COLO668 (cell line): ENCODE results near the gene PSD2.
"Not testable (repeated sequence)": the region's sequence is repeated elsewhere in the genome, so short reads cannot be mapped to it uniquely, and the experiment has no call there.

Source experiments
- DNase-seq: peaks from one replicate; lab custom pipeline; 2025; ENCODE audit not compliant: unreplicated experiment; lab: John Stamatoyannopoulos, UW

PSD2 gene

GRCh38 chr5:139789116-139789844 is 6.3 kb upstream of the PSD2 start:
- no peak for DNase-seq

DNA sequence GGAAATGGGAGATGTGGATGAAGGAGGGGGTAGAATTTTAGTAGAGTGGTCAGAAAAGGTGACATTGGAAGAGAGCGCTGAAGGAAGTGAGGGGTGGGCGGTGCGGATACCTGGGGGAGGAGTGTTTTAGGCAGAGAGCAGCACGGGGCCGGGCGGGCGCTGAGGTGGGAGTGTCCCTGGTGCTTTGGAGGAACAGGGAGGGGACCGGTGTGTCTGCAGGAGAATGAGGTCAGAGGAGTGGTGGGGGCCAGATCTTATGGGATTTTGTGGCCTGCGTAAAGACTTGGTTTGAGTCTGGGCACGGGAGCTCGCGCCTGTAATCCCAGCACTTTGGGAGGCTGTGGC is 5.8 kb upstream of the PSD2 start:
- DNase-seq = no peak

DNA sequence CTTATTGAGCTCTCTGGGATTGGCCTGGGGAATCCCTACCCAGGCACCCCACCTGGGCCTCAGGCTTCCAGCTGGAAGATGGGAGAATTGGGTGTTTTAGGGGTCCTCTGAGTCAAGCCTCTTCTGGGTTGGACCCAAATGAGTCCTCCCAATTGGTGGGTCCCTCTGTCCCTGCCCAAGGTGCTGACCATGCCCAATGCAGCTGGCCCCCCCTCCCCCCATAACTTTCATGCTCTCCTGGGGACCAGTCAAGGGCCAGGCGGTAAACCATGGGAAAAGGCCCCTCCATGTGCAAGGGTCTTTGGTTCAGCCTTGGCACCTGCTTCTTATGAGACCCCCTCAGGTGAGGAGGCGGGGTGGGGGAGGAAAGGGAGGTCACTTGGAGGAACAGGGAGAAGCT is 3.4 kb upstream of the PSD2 start:
- no peak for DNase-seq

- not testable (repeated sequence) for DNase-seq
These were observed 3.0 kb upstream of the PSD2 start for GRCh38 chr5:139792655-139793054.

DNA sequence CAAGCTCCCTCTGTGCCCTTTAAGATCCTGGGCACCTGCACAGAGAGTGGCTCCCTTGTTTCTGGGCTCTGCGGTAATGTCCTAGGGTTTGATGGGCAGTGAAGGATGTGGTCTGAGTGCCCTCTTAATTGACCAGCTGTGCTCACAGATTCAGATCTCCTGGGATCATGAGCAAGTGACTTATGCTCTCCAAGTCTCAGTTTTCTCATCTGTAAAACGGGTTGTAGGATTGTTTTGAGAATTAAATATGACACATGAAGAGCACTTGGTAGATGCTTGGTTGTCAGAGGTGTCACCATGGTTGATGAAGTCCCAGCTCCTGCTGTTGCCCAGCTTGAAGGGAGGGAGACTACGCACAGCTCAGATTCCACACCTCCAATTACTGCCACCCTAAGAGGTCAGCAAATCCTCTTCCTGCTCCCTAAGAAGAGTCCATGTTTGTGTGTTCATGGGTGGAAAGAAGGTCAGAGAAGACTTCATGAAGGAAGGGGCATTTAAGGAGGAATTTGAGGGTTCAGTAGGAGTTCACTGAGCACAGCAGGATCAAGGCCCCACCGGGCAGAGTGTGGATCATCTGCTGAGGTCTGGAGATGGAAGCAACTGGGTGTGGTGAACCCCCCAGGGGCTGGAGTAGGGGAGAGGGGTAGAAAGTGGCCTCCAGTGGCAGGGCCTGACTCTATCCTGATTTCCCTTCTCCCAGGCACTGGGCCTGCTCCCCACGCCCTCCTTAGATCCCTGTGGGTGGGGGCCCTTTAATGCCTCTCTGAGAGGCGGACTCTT is 1.4 kb upstream of the PSD2 start:
- no peak for DNase-seq

- no peak for DNase-seq
These were observed 626 bp downstream of the PSD2 start for GRCh38 chr5:139796061-139796806.

DNA sequence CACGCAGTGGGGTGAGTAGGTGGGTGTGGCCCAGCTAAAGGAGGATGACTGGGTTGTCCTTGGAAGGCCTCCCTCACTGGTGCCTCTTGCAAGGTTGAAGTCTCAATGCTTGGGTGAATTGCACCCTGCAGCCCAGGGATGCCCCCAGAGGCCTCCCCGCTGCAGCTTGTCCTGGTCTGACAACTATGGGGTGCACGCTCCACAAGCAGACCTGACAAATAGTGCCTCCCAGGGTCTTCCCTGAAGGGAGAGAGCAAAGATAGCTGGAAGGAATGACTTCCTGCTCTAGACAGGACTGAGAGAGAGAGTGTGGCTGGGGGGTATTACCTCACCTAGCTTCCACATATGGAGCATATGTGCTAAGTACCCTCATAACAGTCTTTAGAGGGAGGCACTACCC is 1.7 kb downstream of the PSD2 start:
- no peak for DNase-seq

- DNase-seq = no peak
These were observed 2.4 kb downstream of the PSD2 start for GRCh38 chr5:139797856-139798510.

DNA sequence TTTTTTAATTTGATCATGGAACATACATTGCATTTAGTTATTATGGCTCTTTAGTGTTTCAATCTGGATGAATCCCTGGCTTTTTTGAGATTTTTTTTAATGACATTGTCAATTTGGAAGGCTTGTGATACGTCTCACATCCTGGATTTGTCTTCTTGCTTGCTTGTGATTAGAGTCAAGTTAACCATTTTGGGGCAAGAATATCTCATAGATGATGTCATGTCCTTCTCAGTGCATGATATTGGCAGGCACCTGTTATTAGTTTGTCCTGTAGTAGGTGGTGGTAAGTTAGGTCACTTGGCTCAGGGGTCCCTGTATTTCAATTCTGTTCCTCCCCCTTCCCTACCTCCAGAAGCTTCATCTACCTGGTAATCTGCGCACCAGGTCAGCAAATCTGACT is 3.3 kb downstream of the PSD2 start:
- no peak for DNase-seq

- DNase-seq = no peak
These were observed 3.8 kb downstream of the PSD2 start for GRCh38 chr5:139799359-139799758.

GRCh38 chr5:139803978-139804377 is 8.4 kb downstream of the PSD2 start:
- no peak for DNase-seq

- no peak for DNase-seq
These were observed 9.3 kb downstream of the PSD2 start for GRCh38 chr5:139804800-139805397.

- no peak for DNase-seq
These were observed 9.9 kb downstream of the PSD2 start for GRCh38 chr5:139805545-139805944.

DNA sequence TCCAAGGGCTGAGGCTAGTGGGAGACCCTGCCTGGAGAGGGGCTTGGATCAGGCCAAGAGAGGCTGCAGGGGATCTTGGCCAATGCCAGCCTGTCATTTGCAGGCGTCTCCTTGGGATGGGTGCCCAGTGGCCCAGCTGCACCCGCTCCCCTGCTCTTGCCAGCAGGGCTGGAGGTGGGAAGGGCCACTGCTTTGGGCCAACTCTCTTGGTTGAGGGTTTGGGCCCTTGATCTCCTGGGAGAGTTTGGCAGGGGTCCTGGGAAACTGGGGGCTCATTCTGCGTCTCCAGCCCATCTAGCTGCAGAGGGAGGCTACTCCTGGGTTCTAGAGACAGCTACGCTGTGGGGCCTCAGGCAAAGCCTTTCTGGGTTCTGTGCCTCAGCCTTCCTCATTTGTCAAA is 10.5 kb downstream of the PSD2 start:
- DNase-seq = no peak

GRCh38 chr5:139806726-139807646 is 11.4 kb downstream of the PSD2 start:
- no peak for DNase-seq

DNA sequence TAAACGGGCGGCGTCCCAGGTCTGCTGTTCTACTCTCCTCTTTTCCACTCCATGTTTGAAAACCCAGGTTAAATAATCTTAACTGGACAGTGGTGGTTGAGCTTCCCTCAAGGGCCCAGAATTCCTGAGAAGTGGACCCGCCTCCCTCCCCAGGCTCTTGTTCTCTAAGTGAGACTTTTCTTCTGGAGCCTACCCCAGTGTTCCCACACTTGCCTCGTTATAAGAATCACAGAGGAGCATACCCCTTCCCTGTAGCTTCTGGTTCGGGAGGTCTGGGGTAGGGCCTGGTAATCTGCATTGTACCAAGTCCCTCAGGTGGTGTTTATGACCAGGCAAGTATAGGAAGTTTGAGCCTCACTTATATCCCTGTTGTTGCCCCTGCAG is 12.0 kb downstream of the PSD2 start:
- DNase-seq = no peak

GRCh38 chr5:139808481-139809330 is 13.1 kb downstream of the PSD2 start:
- DNase-seq = no peak

DNA sequence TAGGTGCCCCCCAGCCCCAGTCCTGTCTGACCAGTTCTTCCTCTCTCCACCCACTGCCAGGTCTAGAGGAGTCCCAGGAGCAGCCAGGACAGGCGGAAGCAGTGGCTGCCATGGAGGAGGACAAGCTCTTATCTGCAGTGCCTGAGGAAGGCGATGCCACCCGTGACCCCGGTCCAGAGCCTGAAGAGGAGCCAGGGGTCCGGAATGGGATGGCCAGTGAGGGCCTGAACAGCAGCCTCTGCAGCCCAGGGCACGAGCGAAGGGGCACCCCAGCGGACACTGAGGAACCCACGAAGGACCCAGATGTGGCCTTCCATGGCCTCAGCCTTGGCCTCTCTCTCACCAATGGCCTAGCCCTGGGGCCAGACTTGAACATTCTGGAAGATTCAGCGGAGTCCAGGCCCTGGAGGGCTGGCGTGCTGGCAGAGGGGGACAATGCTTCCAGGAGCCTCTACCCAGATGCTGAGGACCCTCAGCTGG is 13.8 kb downstream of the PSD2 start:
- no peak for DNase-seq
